ENCODE measurements around the gene CELSR3. TPM values are rescaled to one million over a fixed set of nuclear protein-coding genes. Genes with fewer than 3 reads are reported as not detected.

CELSR3 gene
- total and polyA plus RNA-seq, 2 of the 4 experiments (the other 2 are of a cell fraction), result 0.18 to 0.63 TPM

DNA sequence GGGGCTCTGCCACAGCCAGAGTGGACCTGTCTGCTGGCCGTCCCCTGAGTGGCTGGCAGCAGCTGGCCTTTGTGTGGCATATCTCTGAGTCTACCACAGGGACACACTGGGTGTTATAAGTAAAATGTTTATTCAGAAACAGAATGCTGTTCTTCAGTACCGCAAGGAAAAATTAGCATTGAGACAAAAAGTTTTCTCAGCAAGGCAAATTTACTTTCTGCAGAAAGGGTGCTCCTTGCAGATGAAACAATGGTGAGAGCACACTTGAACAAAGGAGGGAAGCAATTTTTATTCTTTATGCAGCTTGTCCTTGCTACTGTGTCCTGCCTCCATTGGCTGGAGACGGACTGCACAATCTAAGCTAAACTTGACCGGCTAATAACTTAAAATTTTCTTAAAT lies 45.1 kb downstream of the CELSR3 start:
- Histone ChIP-seq H2AK5ac (ENCODE audit: low read depth, low read length) (peak overlapping the region; percentile 58; the same call in 1 of the 2 replicates), H2BK120ac (ENCODE audit: low read depth, low read length) (no peak overlapping the region), H3K4me3 (ENCODE audit: insufficient read depth, low read depth, low read length) (no peak overlapping the region), H3K9me3 (ENCODE audit: control insufficient read depth, insufficient read depth, low read length) (peaks cover 10% of the 10 kb centered on the region), H3K4me1 (ENCODE audit: control insufficient read depth, insufficient read depth, low read length) (peaks cover 25% of the 10 kb centered on the region), H2BK5ac (ENCODE audit: low read depth, low read length, poor library complexity, severe bottlenecking) (peak overlapping the region; percentile 60), H2AFZ (replicated peaks; ENCODE audit: low read length, poor library complexity) (no peak overlapping the region), H2BK15ac (ENCODE audit: low read depth, low read length) (peak overlapping the region; percentile 56; the same call in 2 of the 3 replicates), H3K4me2 (ENCODE audit: low read depth, low read length) (no peak overlapping the region), H3K27me3 (ENCODE audit: control insufficient read depth, insufficient read depth, low read length) (no peaks in the 10 kb centered on the region), H3K36me3 (ENCODE audit: control insufficient read depth, insufficient read depth, low read length) (peaks cover 14% of the 10 kb centered on the region; the same call in 1 of the 2 replicates), H3K79me1 (ENCODE audit: low read depth in 1 of 2, low read length in 2 of 2) (no peaks in the 10 kb centered on the region), H3K4ac (ENCODE audit: low read depth, low read length) (no peak overlapping the region), H4K20me1 (ENCODE audit: insufficient read depth, low read length) (no peaks in the 10 kb centered on the region), H4K91ac (ENCODE audit: insufficient read depth, low read depth, low read length) (no peak overlapping the region), H3K56ac (ENCODE audit: extremely low read depth, insufficient read depth, low read length) (no peak overlapping the region; the same call in 1 of the 2 replicates), H4K8ac (ENCODE audit: low read depth in 2 of 2, low read length in 2 of 2) (no peak overlapping the region), H3K9ac (ENCODE audit: low read depth, low read length) (no peak overlapping the region), H4K5ac (ENCODE audit: low read depth, low read length) (no peak overlapping the region), H2AK9ac (replicated peaks; ENCODE audit: low read depth, low read length, poor library complexity) (no peak overlapping the region), H2BK20ac (ENCODE audit: low read depth, low read length) (no peak overlapping the region), H3K18ac (ENCODE audit: low read depth, low read length) (no peak overlapping the region), H3K27ac (ENCODE audit: insufficient read depth, low read length) (no peak overlapping the region), H3K9me1 (ENCODE audit: insufficient read depth, low read length) (peaks cover 5% of the 10 kb centered on the region; the same call in 1 of the 2 replicates), H3K23ac (ENCODE audit: low read depth, low read length) (no peak overlapping the region), H3K14ac (replicated peaks; ENCODE audit: low read depth, low read length) (no peak overlapping the region)
- BruUV-seq (replicated peaks), result no TSS peak
- no peak for DNase-seq
- ChIA-PET POLR2A (ENCODE audit: unreplicated experiment) (no interaction called here), CTCF (interaction anchor here (0.9 kb wide), 1 partner anchor 18 kb away, joined by 3 read pairs; no protein-coding TSS in a partner anchor)
- dilution Hi-C loops (cut with HindIII; ENCODE audit: low sequenced_read_pairs, unreplicated experiment) (no loop called here), intact Hi-C loops (cut with micrococcal nuclease) (no loop called here), in situ Hi-C loops (cut with MboI; ENCODE audit: low sequenced_read_pairs) (no loop called here)
- WGBS, 2 experiments (ENCODE audit: extremely low coverage in 2 of 2, insufficient read length in 1 of 2), result no CpG with 5 or more reads among the region's 4 CpGs
- no peak for ATAC-seq (ENCODE audit: low read depth)
- TF ChIP-seq MAFK (IDR thresholded peaks at IDR 0.05; ENCODE audit: low read depth, low read length) (no peak), CHD1 (IDR thresholded peaks at IDR 0.05; ENCODE audit: low read depth, low read length) (no peak), RCOR1 (IDR thresholded peaks at IDR 0.05; ENCODE audit: insufficient replicate concordance, low read length) (peak; percentile 47)
